OCI-LY3 (cell line): ENCODE data around the gene LY6G6F.

ENCODE experiments used
- EZH2phosphoT487 ChIP-seq: fragments of 200-600 bp; shearing (Covaris generic); IDR thresholded peaks from 2 replicates; pipeline ENCODE4 v1.6.1; 2018; ENCODE audit warnings: antibody characterized with exemption, mixed run types, low read depth
- TF ChIP-seq, protein P1 (sequence below): fragments of 200-600, 300-600 bp; sonication (generic); IDR thresholded peaks from 2 replicates; pipeline ENCODE4 v1.5.1; 2014; ENCODE audit warnings: antibody characterized with exemption, low read length, low read depth

DNA sequence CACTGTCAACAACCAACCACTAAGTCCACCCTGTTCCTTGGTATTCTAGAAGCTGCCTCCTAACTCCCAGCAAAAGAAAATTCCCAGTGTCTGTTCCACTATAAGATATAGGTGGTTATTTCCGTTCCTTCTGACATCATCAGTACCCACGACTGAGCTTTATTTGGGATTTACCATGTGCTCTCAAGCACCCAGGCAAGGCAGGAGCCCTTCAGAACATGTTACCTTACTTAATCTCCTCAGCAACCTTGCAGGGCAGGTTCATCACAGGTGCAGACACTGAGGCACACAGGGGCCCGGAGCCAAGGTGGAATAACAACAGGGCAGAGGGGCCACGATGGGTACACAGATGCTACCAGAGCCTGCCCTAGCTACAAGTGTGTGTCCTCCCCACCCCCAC, 14.3 kb upstream of the LY6G6F start:
- TF ChIP-seq, protein P1, sequence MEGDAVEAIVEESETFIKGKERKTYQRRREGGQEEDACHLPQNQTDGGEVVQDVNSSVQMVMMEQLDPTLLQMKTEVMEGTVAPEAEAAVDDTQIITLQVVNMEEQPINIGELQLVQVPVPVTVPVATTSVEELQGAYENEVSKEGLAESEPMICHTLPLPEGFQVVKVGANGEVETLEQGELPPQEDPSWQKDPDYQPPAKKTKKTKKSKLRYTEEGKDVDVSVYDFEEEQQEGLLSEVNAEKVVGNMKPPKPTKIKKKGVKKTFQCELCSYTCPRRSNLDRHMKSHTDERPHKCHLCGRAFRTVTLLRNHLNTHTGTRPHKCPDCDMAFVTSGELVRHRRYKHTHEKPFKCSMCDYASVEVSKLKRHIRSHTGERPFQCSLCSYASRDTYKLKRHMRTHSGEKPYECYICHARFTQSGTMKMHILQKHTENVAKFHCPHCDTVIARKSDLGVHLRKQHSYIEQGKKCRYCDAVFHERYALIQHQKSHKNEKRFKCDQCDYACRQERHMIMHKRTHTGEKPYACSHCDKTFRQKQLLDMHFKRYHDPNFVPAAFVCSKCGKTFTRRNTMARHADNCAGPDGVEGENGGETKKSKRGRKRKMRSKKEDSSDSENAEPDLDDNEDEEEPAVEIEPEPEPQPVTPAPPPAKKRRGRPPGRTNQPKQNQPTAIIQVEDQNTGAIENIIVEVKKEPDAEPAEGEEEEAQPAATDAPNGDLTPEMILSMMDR, result no peak
- TF ChIP-seq EZH2phosphoT487, result no peak
